PC-3 (cell line): Measurements from ENCODE around the gene MADCAM1.
"Not testable (repeated sequence)": the region's sequence is repeated elsewhere in the genome, so short reads cannot be mapped to it uniquely, and the experiment has no call there.

Source experiments
- CTCF ChIP-seq: fragments of 300-600 bp; sonication (generic); conservative IDR thresholded peaks from 2 replicates; pipeline ENCODE4 v1.5.1; 2017; ENCODE audit warnings: antibody characterized with exemption, low read depth, mild to moderate bottlenecking, low read length
- EZH2 ChIP-seq: fragments of 300-600 bp; sonication (generic); IDR thresholded peaks from one replicate; pipeline ENCODE4 v1.6.1; 2017; ENCODE audit warnings: antibody characterized with exemption, mild to moderate bottlenecking, low read length; ENCODE audit not compliant: unreplicated experiment
- EZH2phosphoT487 ChIP-seq: fragments of 300-600 bp; sonication (generic); IDR thresholded peaks from 2 replicates; pipeline ENCODE4 v1.6.1; 2018; ENCODE audit warnings: mild to moderate bottlenecking, antibody characterized with exemption, low read length, borderline replicate concordance

- not testable (repeated sequence) for TF ChIP-seq EZH2, CTCF, EZH2phosphoT487
Measured at GRCh38 chr19:450912-451481, 45.3 kb upstream of the MADCAM1 start.
